ENCODE measurements around the gene ERC2.

ERC2 gene

DNA sequence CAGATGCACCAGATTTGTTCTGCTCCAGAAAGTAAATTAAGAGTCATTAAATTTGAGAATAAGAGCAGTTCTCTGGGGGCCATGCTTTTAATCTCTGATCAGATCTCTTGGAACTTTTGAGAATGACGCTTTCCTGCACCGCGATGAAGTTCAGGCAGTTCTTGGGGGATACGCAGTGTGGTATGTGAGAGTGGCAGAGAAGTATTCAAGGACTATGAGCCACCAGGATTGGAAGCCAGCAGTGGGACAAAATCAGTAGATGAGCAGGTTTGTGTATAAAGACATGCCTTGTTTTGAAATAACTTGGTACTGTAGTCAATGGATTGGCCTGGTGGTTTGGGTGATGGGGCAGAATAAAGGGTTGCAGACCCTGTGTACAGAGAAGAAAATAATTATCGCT is 483.6 kb downstream of the ERC2 start:
- no peak for DNase-seq (ENCODE audit: low read depth)

DNA sequence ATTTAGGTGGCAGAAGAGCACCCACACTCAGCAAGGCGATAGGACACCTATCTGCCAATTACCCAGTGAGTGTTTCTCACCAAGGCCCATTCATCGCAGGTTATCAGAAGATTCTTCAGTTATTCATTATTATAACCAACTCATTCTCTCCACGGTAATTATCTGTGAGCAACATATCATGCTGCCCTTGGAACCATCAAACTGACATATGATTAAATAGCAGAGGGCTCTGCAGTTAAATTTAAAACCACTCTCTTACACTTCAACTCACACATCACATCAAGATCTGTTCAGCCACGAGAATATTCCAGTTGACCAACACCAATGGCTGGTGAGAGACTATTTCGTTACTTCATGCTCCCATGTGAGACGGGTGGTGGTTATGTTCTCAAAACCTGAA is 489.3 kb downstream of the ERC2 start:
- DNase-seq (ENCODE audit: low read depth), result no peak

DNA sequence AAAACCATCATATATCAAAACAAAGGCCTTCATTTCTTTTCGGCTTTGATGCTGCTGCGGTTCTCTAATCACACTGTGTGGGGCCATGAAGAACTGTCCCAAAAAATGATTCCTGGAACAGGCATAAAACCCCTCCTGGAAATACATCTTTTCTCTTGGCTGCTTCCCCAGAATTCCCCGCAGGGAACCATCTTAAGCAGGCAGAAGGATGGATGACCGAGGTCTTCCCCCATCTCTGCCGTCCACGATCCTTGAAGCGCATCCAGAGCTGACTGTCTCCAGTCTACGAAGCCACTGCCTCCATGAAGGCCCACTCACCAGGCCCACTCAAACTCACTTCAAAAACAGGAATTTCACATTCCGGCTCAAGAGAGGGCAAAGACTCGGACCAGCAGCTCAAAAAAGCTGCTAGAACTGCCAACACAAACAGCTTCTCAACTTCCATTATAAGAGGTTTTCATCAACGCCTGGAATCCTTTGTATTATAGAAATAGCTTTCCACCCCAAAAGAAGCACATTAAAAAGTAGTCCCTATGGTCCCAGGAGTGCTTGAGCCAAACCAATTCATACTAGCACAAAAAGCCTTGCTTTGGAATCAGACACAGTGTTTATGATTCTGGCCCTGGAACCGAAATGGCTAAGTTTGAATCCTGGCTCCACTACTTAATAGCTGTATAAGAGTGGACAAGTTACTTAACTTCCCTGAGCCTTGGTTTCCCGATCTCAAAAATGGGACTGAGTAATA is 493.7 kb downstream of the ERC2 start:
- DNase-seq (ENCODE audit: low read depth), result no peak

DNA sequence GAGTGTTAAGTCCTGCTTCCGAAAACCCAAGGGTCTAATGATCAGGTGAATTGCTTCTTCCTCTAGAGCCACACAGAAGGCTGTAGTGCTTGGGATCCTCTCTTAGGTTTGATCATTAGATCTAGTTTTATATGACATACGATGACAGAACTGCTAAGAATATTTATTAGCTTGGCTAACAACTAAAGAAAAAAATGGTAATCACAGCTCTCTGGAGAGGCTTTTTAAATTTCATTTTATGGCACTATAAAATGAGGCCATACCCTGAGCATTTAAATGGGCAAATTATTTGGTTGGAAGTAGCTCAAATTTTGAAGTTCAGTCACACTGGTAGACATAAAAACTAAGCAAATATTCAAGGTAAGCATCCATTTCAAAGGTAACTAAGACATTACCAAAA is 498.6 kb downstream of the ERC2 start:
- no peak for DNase-seq (ENCODE audit: low read depth)

DNA sequence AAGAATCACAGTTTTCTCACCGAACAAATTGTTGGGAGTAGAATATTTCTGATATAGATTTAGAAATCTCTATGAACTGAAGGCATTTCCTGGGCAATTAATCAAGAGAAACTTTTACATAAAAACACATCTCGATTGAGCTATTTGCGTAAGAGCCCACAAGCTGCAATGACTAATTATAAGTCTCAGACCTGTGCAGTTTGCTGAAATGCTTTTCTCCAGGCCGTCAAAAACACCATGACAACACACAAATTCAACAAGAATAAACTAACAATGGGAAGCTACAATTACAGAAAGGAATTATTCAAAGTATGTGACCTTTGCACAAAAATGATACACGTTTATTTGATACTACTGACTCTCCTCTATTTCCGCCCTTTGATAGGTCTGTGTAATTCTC is 499.9 kb downstream of the ERC2 start:
- no peak for DNase-seq (ENCODE audit: low read depth)

GRCh38 chr3:55966566-55966965 is 501.7 kb downstream of the ERC2 start:
- DNase-seq (ENCODE audit: low read depth), result no peak

DNA sequence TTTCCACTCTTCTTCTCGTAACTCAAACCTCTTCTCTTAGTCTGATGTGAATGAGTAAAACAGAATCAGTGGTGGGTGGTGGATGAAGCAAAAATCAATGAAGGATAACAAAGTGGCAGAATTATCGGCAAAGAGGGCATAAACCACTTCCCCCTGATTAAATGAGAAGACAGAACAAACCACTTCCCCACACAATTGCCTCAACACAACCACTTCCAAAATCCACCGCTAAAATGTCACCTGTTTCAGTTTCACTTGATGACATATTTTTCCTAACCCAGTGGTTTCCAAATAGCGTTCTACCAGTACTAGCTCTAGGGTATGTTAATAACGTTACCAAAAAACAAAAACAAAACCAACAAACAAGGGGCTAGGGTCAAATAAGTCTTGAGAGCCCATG is 502.5 kb downstream of the ERC2 start:
- no peak for DNase-seq (ENCODE audit: low read depth)

- no peak for DNase-seq (ENCODE audit: low read depth)
Measured at GRCh38 chr3:55964491-55964985, 503.7 kb downstream of the ERC2 start.

- DNase-seq (ENCODE audit: low read depth), result no peak
Measured at GRCh38 chr3:55963601-55964000, 504.7 kb downstream of the ERC2 start.

GRCh38 chr3:55959471-55960080 is 508.7 kb downstream of the ERC2 start:
- no peak for DNase-seq (ENCODE audit: low read depth)

GRCh38 chr3:55958605-55959004 is 509.7 kb downstream of the ERC2 start:
- DNase-seq (ENCODE audit: low read depth), result no peak

GRCh38 chr3:55955891-55956477 is 512.3 kb downstream of the ERC2 start:
- no peak for DNase-seq (ENCODE audit: low read depth)

- no peak for DNase-seq (ENCODE audit: low read depth)
Measured at GRCh38 chr3:55951388-55951787, 516.9 kb downstream of the ERC2 start.

DNA sequence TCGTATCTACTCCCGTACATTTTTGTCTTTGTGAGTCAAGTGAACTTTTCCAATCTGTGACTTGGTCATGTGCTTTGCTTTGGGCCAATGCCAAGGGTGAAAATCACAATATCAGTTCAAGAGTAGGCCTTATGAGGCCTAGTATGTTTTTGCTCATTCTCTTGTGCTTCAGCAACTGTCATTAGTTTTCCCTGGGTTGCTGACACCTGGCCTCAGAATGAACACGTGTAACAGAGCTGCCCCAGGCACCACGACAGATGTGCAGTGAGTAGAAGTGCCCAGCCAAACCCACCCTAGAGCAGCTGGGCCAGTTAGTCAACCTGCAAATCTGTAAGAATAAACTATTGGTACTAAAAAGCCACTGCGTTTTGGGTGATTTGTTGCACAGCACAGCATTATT is 520.9 kb downstream of the ERC2 start:
- DNase-seq (ENCODE audit: low read depth), result no peak

DNA sequence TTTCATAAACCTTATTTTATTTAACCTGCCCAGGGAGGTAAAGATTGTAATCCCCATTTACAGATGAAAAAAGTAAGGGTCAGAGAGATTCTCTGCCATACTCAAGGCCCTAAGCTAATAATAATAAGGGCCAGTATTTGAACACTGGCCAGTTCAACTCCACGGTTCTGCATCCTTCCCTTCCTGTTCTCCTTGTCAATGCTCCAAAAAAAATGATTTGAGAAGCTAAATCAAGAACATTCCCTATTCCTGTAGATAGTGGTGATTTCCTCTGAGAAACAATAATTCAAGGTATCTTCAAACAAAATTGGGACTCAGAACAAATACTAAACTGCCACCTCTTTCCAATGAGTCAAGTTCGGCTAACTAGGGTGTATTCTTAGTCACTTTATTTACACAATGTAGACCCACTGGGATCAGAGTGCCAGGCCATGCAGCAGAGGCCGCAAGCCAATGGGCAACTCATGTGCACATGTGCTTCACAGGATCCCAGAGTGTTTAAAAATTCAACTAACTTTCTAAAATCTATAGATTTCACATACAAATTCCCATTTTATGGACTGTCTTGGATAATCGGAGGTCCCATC is 521.6 kb downstream of the ERC2 start:
- no peak for DNase-seq (ENCODE audit: low read depth)

GRCh38 chr3:55942868-55943267 is 525.4 kb downstream of the ERC2 start:
- no peak for DNase-seq (ENCODE audit: low read depth)

GRCh38 chr3:55939287-55939686 is 529.0 kb downstream of the ERC2 start:
- DNase-seq (ENCODE audit: low read depth), result no peak

GRCh38 chr3:55937301-55937700 is 531.0 kb downstream of the ERC2 start:
- DNase-seq (ENCODE audit: low read depth), result no peak

DNA sequence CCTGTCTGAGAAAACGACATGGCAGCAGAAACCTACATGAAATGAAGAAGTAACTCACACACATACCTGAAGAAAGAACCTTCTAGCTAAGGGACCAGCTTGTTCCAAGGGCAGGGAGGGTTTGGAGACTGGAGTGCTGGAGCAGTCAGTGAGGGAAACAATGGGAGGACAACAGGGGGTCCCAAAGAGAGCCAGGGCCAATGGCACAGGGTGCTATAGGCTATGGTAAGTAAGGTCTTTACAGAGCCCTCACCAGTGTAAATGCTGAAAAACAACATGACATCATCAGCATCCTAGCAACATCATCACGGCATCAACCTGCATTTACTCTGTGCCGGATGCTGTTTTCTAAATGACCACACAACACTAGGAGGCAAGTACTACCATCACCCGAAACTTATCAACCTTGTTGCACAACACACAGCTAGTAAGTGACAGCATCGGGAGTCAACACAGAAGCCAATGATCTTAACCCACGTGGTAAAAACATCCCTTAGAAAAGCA is 531.7 kb downstream of the ERC2 start:
- no peak for DNase-seq (ENCODE audit: low read depth)

DNA sequence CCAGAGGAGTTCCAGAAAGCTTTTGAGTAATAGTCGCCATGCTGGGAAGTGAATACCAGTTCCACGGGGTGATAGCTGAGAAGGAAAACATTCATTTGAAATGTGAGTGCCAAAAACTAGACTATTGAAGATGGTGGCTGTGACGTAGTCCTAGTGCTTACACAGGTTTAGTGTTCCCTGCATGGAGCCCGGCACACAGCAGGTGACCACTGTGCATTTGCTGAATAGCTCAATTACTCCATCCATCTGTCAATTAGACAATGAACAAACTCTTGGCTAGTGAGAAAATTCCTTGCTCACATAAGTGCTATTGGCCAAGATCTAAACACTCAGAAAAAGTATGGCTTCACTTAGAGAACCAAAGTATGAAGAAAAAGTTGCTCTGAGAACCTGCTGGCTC is 533.0 kb downstream of the ERC2 start:
- DNase-seq (ENCODE audit: low read depth), result no peak

- no peak for DNase-seq (ENCODE audit: low read depth)
Measured at GRCh38 chr3:55934771-55935170, 533.5 kb downstream of the ERC2 start.

GRCh38 chr3:55929154-55929869 is 539.0 kb downstream of the ERC2 start:
- no peak for DNase-seq (ENCODE audit: low read depth)
